Activated CD8-positive, alpha-beta memory T cell treated with anti-CD3 and anti-CD28 coated beads, Interleukin-2, amount 50 U/mL, for 4 hours (primary cell): ENCODE data around the gene ZFAND2B.
"Not testable (repeated sequence)": the region's sequence is repeated elsewhere in the genome, so short reads cannot be mapped to it uniquely, and the experiment has no call there.

Experiments
- DNase-seq: peaks from one replicate; pipeline ENCODE4 v3.0.0-alpha.2; 2020

The ZFAND2B gene

DNA sequence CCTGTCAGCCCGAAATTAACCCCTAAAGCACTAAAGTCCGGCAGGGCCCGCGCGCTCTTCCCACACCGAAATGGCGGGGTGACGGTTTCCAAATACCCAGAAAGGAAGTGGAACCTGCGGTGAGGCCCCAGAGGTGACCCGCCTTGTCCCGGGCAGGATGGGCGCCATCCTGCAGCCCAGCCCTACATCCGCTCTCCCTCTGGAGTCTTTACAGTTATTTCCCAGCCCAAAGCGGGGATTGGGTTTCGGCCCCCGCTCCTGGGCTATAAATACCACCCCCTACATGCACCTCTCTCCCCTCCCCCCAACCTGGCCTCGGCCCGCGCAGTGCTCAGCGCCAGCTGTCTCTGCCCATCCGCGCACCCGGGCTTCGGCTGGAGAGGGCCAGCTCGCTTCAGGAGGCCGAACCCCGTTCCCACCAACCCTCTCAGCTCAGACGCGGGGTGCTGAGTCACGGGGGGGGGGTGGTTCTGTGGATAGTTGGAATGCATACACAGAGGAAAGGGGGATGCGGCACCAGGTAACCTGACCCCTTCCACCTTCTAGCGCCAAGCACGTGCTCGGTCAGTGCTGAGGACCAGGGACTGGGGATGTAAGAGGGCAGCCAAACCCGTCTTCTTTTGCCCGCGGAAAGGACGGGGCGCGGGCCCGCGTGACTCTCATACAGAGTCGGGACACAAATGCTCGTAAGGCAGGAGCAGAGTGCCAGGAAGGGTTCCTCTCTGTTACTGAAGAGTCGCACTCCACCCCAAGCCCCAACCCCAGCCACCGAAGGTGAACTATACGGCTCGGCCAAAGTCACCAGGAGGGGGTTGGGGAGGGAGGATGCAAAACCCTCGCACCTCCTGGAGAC is 46.5 kb downstream of the ZFAND2B start, which contains the start of gene TUBA4B:
TSS of gene TUBA4B (plus strand) at position 344 of the 853 bp plus-strand sequence. CDS start at position 509, 165 bp downstream.
- DNase-seq = peak; percentile 51

DNA sequence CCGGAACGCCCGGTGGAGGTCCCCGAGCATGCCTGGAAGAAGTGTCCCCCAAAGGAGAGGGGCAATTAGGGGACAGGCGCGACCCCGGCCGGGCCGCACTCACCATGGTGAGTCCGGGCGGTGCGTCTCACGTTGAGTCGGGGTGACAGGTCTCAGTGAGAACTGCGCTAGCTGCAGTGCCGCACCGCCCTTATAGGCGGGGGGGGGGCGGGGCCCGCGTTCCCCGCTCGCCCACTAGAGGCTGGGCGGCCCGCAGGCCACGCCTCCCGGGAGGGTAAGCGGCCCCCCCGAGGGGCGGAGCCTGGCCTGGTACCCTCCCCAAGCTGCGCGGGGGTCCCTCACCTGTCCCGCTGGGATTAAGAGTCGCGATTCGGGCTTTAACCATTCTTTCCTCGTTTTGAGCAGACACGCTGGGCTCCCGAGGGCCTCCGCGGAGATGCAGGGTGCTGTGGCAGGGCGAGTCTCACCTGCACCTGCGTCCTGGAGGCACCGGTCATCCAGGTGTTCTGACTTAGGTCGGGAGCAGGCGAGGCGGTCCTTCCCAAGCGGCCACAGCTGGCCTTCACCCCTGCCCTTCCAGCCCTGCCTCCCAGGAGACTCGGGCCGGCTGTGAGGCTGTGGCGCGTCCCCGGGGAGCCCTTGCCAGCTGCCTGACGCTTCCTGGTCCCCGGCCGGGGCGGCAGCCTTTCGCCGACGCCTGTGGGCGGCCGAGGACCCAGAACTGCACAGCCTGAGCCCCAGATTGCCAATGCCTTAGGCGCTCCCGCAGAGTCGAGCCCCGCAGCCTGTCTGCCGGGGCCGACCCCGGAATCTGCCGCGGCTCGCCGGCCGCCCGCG is 47.4 kb downstream of the ZFAND2B start, which contains the start of gene TUBA4A:
TSS of gene TUBA4A (minus strand) at position 166 of the 837 bp plus-strand sequence. CDS start at position 106, 60 bp downstream.
- DNase-seq = peak; percentile 93

GRCh38 chr2:219254590-219255201 is 48.1 kb downstream of the ZFAND2B start:
- DNase-seq = peak; percentile 39

GRCh38 chr2:219258942-219259341 is 52.4 kb downstream of the ZFAND2B start:
- not testable (repeated sequence) for DNase-seq
